GM18861 (cell line): ENCODE measurements around the gene ITGB1BP2.
"Not testable (repeated sequence)": the region's sequence is repeated elsewhere in the genome, so short reads cannot be mapped to it uniquely, and the experiment has no call there.

Experiments
- ATAC-seq: cut with Tn5 transposase; IDR thresholded peaks from one replicate; pipeline ENCODE4 v1.9.1; 2021; ENCODE audit not compliant: unreplicated experiment

The ITGB1BP2 gene

GRCh38 chrX:71300495-71300894, 1.1 kb upstream of the ITGB1BP2 start:
- not testable (repeated sequence) for ATAC-seq

GRCh38 chrX:71302461-71303213, 1.1 kb downstream of the ITGB1BP2 start:
- ATAC-seq = no peak

- no peak for ATAC-seq
These were observed 3.0 kb downstream of the ITGB1BP2 start for GRCh38 chrX:71304561-71304960.

- no peak for ATAC-seq
These were observed 14.4 kb downstream of the ITGB1BP2 start for GRCh38 chrX:71315917-71316316.

- not testable (repeated sequence) for ATAC-seq
These were observed 15.4 kb downstream of the ITGB1BP2 start for GRCh38 chrX:71316959-71317358.

GRCh38 chrX:71320126-71320525, 18.6 kb downstream of the ITGB1BP2 start:
- no peak for ATAC-seq

GRCh38 chrX:71321731-71322130, 20.2 kb downstream of the ITGB1BP2 start:
- ATAC-seq = no peak

- not testable (repeated sequence) for ATAC-seq
These were observed 22.9 kb downstream of the ITGB1BP2 start for GRCh38 chrX:71324452-71324851.

- ATAC-seq = no peak
These were observed 24.8 kb downstream of the ITGB1BP2 start for GRCh38 chrX:71326394-71326793.

GRCh38 chrX:71349151-71349665, 47.7 kb downstream of the ITGB1BP2 start:
- not testable (repeated sequence) for ATAC-seq

- not testable (repeated sequence) for ATAC-seq
These were observed 48.3 kb downstream of the ITGB1BP2 start for GRCh38 chrX:71349867-71350266.

GRCh38 chrX:71352439-71352838, 50.9 kb downstream of the ITGB1BP2 start:
- not testable (repeated sequence) for ATAC-seq
